Ovary (tissue), 3 donors: ENCODE results near the gene ZNHIT2.

Experiments used
- CTCF ChIP-seq, 3 donors: fragments of 450-650 bp in 2 of 3; fragments of 200-600 bp in 1 of 3; IDR thresholded peaks; one replicate each; pipeline versions ENCODE4 v1.5.1 to v1.8.0; 2016 to 2022; ENCODE audit warnings: antibody characterized with exemption in 3 of 3, mild to moderate bottlenecking in 1 of 3
- EP300 ChIP-seq: sonication (generic); formaldehyde crosslinking; IDR thresholded peaks from one replicate; pipeline ENCODE4 v1.6.1; 2017; ENCODE audit warnings: antibody characterized with exemption
- POLR2A ChIP-seq: fragments of 450-650 bp; IDR thresholded peaks from one replicate; pipeline ENCODE4 v1.6.1; 2017; ENCODE audit warnings: antibody characterized with exemption, mild to moderate bottlenecking, moderate library complexity
- donor health status: DM: no; HTN: no; CAD: no.

DNA sequence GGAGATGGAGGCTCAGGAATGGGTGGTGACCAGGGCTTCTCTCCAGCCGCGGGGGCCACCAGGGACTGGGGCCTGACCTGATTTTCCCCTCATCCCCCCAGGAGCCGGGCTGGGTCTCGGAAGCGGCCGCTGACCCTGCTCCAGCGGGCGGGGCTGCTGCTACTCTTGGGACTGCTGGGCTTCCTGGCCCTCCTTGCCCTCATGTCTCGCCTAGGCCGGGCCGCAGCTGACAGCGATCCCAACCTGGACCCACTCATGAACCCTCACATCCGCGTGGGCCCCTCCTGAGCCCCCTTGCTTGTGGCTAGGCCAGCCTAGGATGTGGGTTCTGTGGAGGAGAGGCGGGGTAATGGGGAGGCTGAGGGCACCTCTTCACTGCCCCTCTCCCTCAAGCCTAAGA, 29.7 kb downstream of the ZNHIT2 start:
- TF ChIP-seq POLR2A (no peak), CTCF (IDR thresholded peaks at IDR 0.05) (no peak), EP300 (no peak)
